Fibroblast of villous mesenchyme (primary cell): ENCODE data around the gene ZNF628. TPM values are rescaled to one million over a fixed set of nuclear protein-coding genes. Genes with fewer than 3 reads are reported as not detected.
A peak's percentile ranks its signal among the peaks of the same experiment; 100 is the strongest.

Experiments used
- DNase-seq: peaks from one replicate; pipeline ENCODE4 v3.0.0-alpha.2; 2010; ENCODE audit warnings: low read depth
- H3K4me3 ChIP-seq: 2 replicates; pipeline ENCODE4 v1.5.1; 2011; ENCODE audit warnings: low read depth, mild to moderate bottlenecking, low read length
- total RNA-seq: library from RNA; depleted of rRNA; stranded (reverse); fragments of >200 nt; gene quantifications from 2 replicates; pipeline ENCODE4 v1.2.3, GENCODE V29; 2012
- TF ChIP-seq, protein P1 (sequence below): IDR thresholded peaks from 2 replicates; pipeline ENCODE4 v1.5.1; 2012; ENCODE audit warnings: low read depth, mild to moderate bottlenecking, low read length; ENCODE audit not compliant: insufficient read depth

Gene ZNF628
- total RNA-seq, 1 donor: 0.86 TPM

GRCh38 chr19:55500368-55500952, 24.0 kb downstream of the ZNF628 start:
- DNase-seq: no peak
- no peak overlapping the region for H3K4me3 ChIP-seq
- TF ChIP-seq, protein P1, sequence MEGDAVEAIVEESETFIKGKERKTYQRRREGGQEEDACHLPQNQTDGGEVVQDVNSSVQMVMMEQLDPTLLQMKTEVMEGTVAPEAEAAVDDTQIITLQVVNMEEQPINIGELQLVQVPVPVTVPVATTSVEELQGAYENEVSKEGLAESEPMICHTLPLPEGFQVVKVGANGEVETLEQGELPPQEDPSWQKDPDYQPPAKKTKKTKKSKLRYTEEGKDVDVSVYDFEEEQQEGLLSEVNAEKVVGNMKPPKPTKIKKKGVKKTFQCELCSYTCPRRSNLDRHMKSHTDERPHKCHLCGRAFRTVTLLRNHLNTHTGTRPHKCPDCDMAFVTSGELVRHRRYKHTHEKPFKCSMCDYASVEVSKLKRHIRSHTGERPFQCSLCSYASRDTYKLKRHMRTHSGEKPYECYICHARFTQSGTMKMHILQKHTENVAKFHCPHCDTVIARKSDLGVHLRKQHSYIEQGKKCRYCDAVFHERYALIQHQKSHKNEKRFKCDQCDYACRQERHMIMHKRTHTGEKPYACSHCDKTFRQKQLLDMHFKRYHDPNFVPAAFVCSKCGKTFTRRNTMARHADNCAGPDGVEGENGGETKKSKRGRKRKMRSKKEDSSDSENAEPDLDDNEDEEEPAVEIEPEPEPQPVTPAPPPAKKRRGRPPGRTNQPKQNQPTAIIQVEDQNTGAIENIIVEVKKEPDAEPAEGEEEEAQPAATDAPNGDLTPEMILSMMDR: no peak

DNA sequence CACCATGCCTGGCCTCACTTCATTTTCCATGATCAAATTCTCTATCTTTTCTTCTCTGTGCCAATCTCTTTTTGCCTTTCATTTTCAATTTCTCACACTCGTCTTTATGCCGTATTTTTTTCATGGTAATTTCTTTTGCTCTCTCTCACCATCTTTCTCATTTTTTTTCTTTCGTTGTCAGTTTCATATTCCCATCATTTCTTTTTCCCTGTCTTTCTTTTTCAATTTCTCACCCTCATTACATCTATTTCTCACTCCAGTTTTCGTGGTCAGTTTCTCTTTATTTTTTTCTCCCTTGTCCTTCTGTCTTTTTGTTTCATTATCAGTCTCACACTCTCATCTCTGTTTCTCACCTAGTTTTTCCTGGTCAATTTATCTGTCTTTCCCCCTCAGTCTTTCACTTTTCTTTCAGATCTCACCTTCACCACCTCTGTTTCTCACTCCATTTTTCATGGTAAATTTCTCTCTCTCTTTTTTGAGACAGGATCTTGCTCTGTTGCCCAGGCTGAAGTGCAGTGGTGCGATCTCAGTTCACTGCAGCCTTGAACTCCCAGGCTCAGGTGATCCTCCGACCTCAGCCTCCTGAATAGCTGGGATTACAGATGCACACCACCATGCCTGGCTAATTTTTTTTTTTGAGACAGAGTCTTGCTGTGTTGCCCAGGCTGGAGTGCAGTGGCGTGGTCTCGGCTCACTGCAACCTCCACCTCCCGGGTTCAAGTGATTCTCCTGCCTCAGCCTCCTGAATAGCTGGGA, 26.0 kb downstream of the ZNF628 start:
- TF ChIP-seq, protein P1: no peak
- DNase-seq: no peak
- H3K4me3 ChIP-seq: no peak overlapping the region

DNA sequence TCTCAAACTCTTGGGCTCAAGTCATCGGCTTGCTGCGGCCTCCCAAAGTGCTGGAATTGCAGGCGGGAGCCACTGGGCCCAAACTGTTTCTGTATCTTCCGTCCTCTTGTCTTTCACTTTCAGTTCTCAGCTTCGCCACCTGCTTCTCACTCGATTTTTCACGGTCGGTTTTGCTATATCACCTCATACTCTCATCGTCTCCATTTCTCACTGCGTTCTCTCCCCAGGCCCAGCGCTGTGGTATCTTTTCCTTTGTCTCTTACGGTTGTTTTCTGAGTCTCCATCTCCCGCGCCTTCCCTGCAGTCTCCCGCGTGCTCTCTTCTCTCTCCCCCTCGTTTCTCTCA, 26.7 kb downstream of the ZNF628 start:
- no peak for DNase-seq
- TF ChIP-seq, protein P1: no peak
- H3K4me3 ChIP-seq: no peak overlapping the region

DNA sequence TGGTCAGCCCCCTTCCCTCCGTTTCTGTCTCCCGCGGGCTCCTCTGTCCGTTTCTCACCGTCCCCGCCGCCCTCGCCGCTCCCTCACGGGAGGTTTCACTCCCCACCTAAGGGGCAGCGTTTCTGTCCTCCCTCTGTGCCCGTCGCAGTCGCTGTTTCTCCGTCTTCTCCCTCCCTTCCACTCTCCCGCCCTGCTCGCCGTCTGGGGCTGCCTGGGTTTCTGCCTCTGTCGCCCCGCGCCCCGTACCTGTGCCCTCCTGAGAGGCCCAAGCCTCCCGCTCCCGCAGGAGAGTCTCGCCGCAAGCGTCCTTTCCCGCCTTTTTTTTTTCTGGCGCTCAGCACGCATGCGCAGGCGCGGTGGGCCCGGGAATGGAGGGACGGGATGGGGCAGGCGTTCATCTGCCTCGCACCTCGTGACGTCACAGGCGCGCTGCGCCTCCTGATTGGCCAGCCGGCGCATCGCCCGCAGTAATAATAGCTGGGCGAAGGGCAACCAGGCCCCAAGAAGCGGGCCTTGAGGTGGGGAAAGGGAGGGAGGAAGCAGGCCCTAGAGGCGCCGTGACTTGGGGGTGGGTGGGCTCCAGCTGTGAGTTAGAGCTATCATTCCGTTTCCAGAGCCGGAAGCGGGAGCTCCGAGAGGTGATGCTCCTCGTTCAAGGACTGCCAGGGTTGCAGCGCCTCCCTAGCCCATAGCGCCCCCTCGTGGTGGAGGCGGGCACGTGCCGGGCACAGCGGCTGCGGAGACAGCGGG, 27.3 kb downstream of the ZNF628 start:
- H3K4me3 ChIP-seq: peak overlapping the region; percentile 62
- DNase-seq: peak; percentile 90
- TF ChIP-seq, protein P1: peak; percentile 96

GRCh38 chr19:55504252-55504603, 27.8 kb downstream of the ZNF628 start:
- DNase-seq: no peak
- TF ChIP-seq, protein P1: no peak
- no peak overlapping the region for H3K4me3 ChIP-seq

DNA sequence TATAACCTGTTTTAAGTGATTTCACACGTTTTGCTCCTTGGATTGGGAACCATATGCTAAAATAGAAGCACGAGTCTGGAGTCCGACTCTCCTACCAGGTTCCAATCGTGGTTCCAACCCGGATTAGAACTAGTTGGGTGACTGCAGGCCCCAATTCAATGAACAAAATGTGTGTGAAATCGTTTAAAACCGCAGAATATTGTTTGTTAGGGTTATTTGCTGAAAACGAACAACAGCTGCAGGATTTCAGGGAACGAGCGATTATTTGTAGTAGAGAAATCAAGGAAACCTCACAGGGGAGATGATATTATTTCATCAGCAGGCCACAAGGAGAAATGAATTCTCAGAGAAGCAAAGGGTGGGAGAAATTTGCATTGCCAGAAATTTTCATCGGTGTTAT, 28.6 kb downstream of the ZNF628 start:
- TF ChIP-seq, protein P1: no peak
- no peak for DNase-seq
- H3K4me3 ChIP-seq: no peak overlapping the region
